HEK293 (cell line): ENCODE data around the gene TMPRSS12.
A peak's percentile ranks its signal among the peaks of the same experiment; 100 is the strongest.
"Not testable (repeated sequence)": the region's sequence is repeated elsewhere in the genome, so short reads cannot be mapped to it uniquely, and the experiment has no call there.

Source experiments
- CTCF ChIA-PET: fragments of 350-600 bp; formaldehyde crosslinking; extraction: SDS; loops from one replicate; lab custom pipeline; 2021; ENCODE audit warnings: antibody characterized with exemption; lab: Yijun Ruan, JAX
- POLR2A ChIA-PET: fragments of 300-600 bp; formaldehyde crosslinking; extraction: SDS; loops from one replicate; lab custom pipeline; 2020; ENCODE audit warnings: antibody characterized with exemption, inconsistent platforms; lab: Yijun Ruan, JAX
- H3K27ac ChIP-seq: fragments of 200-500 bp; sonication (Bioruptor generic); 2 replicates; pipeline ENCODE4 v1.5.1; 2014; ENCODE audit warnings: low read depth, low read length, control low read depth, inconsistent platforms; ENCODE audit errors: extremely low read depth
- H3K36me3 ChIP-seq, 2 experiments: fragments of 200-500 bp in 1 of 2; sonication (Bioruptor generic) in 1 of 2; 1 replicate in 1 of 2; 2 replicates in 1 of 2; pipeline ENCODE4 v1.5.1; 2014 to 2017; ENCODE audit warnings: inconsistent platforms in 2 of 2, low read length in 2 of 2; ENCODE audit not compliant: control insufficient read depth in 2 of 2, insufficient read depth in 1 of 2
- H3K4me1 ChIP-seq: fragments of 200-500 bp; sonication (Bioruptor generic); 2 replicates; pipeline ENCODE4 v1.5.1; 2014; ENCODE audit warnings: mild to moderate bottlenecking, low read length, inconsistent platforms; ENCODE audit not compliant: control insufficient read depth, insufficient read depth
- H3K4me3 ChIP-seq: 2 replicates; pipeline ENCODE4 v1.5.1; 2011; ENCODE audit warnings: low read depth, mild to moderate bottlenecking, control low read depth, low read length, moderate library complexity
- H3K9me3 ChIP-seq: fragments of 200-500 bp; sonication (Bioruptor generic); 2 replicates; pipeline ENCODE4 v1.5.1; 2014; ENCODE audit warnings: low read depth, low read length, inconsistent platforms; ENCODE audit not compliant: control insufficient read depth, insufficient read depth
- BCL11B ChIP-seq: fragments of 450-650 bp; formaldehyde crosslinking; IDR thresholded peaks from 2 replicates; pipeline ENCODE4 v1.5.1; 2016; ENCODE audit warnings: low read depth, missing biosample characterization, missing genetic modification characterization
- GLI2 ChIP-seq: fragments of 450-650 bp; formaldehyde crosslinking; IDR thresholded peaks from 2 replicates; pipeline ENCODE4; 2017; ENCODE audit warnings: missing biosample characterization, missing genetic modification characterization, low read depth, borderline replicate concordance
- GLIS1 ChIP-seq: fragments of 450-650 bp; formaldehyde crosslinking; IDR thresholded peaks from 2 replicates; pipeline ENCODE4 v1.5.1; 2016; ENCODE audit warnings: missing biosample characterization, missing genetic modification characterization
- KLF16 ChIP-seq: fragments of 450-650 bp; formaldehyde crosslinking; IDR thresholded peaks from 2 replicates; pipeline ENCODE4 v1.5.1; 2017; ENCODE audit warnings: missing biosample characterization, missing genetic modification characterization
- ZIC2 ChIP-seq: fragments of 450-650 bp; formaldehyde crosslinking; IDR thresholded peaks from 2 replicates; pipeline ENCODE4 v1.5.1; 2016; ENCODE audit warnings: missing biosample characterization, missing genetic modification characterization
- ZNF138 ChIP-seq: fragments of 450-650 bp; formaldehyde crosslinking; IDR thresholded peaks from 2 replicates; pipeline ENCODE4 v1.5.1; 2016; ENCODE audit warnings: missing biosample characterization, missing genetic modification characterization, borderline replicate concordance
- ZNF146 ChIP-seq: fragments of 450-650 bp; formaldehyde crosslinking; IDR thresholded peaks from 2 replicates; pipeline ENCODE4 v1.5.1; 2016; ENCODE audit warnings: missing biosample characterization, missing genetic modification characterization
- ZNF23 ChIP-seq: fragments of 450-650 bp; formaldehyde crosslinking; IDR thresholded peaks from 2 replicates; pipeline ENCODE4 v1.5.1; 2016; ENCODE audit warnings: missing biosample characterization, missing genetic modification characterization, borderline replicate concordance
- ZNF280D ChIP-seq: fragments of 450-650 bp; formaldehyde crosslinking; IDR thresholded peaks from 2 replicates; pipeline ENCODE4 v1.5.1; 2016; ENCODE audit warnings: missing biosample characterization, missing genetic modification characterization
- ZNF324 ChIP-seq: fragments of 450-650 bp; formaldehyde crosslinking; IDR thresholded peaks from 2 replicates; pipeline ENCODE4 v1.5.1; 2016; ENCODE audit warnings: missing biosample characterization, missing genetic modification characterization
- ZNF473 ChIP-seq: fragments of 450-650 bp; formaldehyde crosslinking; IDR thresholded peaks from 2 replicates; pipeline ENCODE4 v1.5.1; 2017; ENCODE audit warnings: missing biosample characterization, missing genetic modification characterization
- ZNF48 ChIP-seq: fragments of 450-650 bp; formaldehyde crosslinking; IDR thresholded peaks from 2 replicates; pipeline ENCODE4 v1.5.1; 2016; ENCODE audit warnings: missing biosample characterization, missing genetic modification characterization
- ZNF530 ChIP-seq: fragments of 450-650 bp; formaldehyde crosslinking; IDR thresholded peaks from 2 replicates; pipeline ENCODE4 v1.5.1; 2016; ENCODE audit warnings: low read depth, missing biosample characterization, missing genetic modification characterization
- ZNF549 ChIP-seq: fragments of 450-650 bp; IDR thresholded peaks from 2 replicates; pipeline ENCODE4 v1.5.1; 2018; ENCODE audit warnings: missing biosample characterization, missing genetic modification characterization, mild to moderate bottlenecking, inconsistent platforms, moderate library complexity
- ZNF571 ChIP-seq: fragments of 450-650 bp; formaldehyde crosslinking; IDR thresholded peaks from 2 replicates; pipeline ENCODE4 v1.5.0; 2017; ENCODE audit warnings: missing biosample characterization, missing genetic modification characterization
- ZNF580 ChIP-seq: fragments of 450-650 bp; formaldehyde crosslinking; IDR thresholded peaks from 2 replicates; pipeline ENCODE4 v1.5.1; 2016; ENCODE audit warnings: missing biosample characterization, missing genetic modification characterization
- ZXDB ChIP-seq: fragments of 450-650 bp; formaldehyde crosslinking; IDR thresholded peaks from 2 replicates; pipeline ENCODE4 v1.5.1; 2016; ENCODE audit warnings: missing biosample characterization, missing genetic modification characterization

TMPRSS12 gene

GRCh38 chr12:50848963-50849362 lies 6.2 kb downstream of the TMPRSS12 start:
- CTCF ChIA-PET = no interaction called here
- H3K27ac ChIP-seq = no peak overlapping the region

GRCh38 chr12:50855218-50855617 lies 12.5 kb downstream of the TMPRSS12 start:
- H3K4me3 ChIP-seq, POLR2A ChIA-PET, H3K36me3 ChIP-seq, H3K4me1 ChIP-seq, H3K27ac ChIP-seq, H3K9me3 ChIP-seq: not testable (repeated sequence)
- CTCF ChIA-PET = interaction anchor here (0.6 kb wide), 1 partner anchor 117 kb away, joined by 3 read pairs; no protein-coding TSS in a partner anchor

More at GRCh38 chr12:50848963-50849362, 6.2 kb downstream of the TMPRSS12 start:
- POLR2A ChIA-PET = no interaction called here
- Histone ChIP-seq H3K4me3 (no peak overlapping the region), H3K36me3 (no peaks in the 10 kb centered on the region), H3K9me3 (no peaks in the 10 kb centered on the region), H3K4me1 (no peaks in the 10 kb centered on the region)
- TF ChIP-seq KLF16 (tag by site-specific recombination) (no peak), ZIC2 (tag by site-specific recombination) (no peak), ZNF571 (no peak), ZNF23 (tag by site-specific recombination) (no peak), ZNF580 (tag by site-specific recombination) (no peak), GLIS1 (no peak), ZNF138 (tag by site-specific recombination) (no peak), ZNF324 (no peak), ZNF473 (tag by site-specific recombination) (no peak), BCL11B (no peak), ZNF48 (no peak), ZNF530 (tag by site-specific recombination) (no peak), ZNF549 (tag by site-specific recombination) (no peak), ZXDB (no peak), GLI2 (tag by site-specific recombination) (no peak)

GRCh38 chr12:50855679-50856078 lies 13.0 kb downstream of the TMPRSS12 start:
- H3K36me3 ChIP-seq, POLR2A ChIA-PET, H3K4me3 ChIP-seq, H3K27ac ChIP-seq, H3K4me1 ChIP-seq, H3K9me3 ChIP-seq: not testable (repeated sequence)
- CTCF ChIA-PET = interaction anchor here (0.6 kb wide), 1 partner anchor 118 kb away, joined by 3 read pairs; no protein-coding TSS in a partner anchor
- TF ChIP-seq ZNF580 (tag by site-specific recombination) (peak; percentile 70; the same call in 1 of the 2 replicates), ZNF146 (tag by site-specific recombination) (peak; percentile 96), ZNF280D (tag by site-specific recombination) (peak; percentile 84; the same call in 1 of the 2 replicates)
- TF ChIP-seq, all 188 proteins: peak for 3; not testable (repeated sequence) for 185
